WTC11 (cell line): ENCODE results near the gene SLC13A4. TPM values are rescaled to one million over a fixed set of nuclear protein-coding genes. Genes with fewer than 3 reads are reported as not detected.
A peak's percentile ranks its signal among the peaks of the same experiment; 100 is the strongest.

Source experiments
- ATAC-seq: fragments of 200-7000 bp; cut with Tn5 transposase; 2 replicates; pipeline ENCODE4 v1.10.0; 2021; ENCODE audit warnings: mild to moderate bottlenecking, moderate library complexity
- CTCF ChIA-PET: fragments of 300-600 bp; sonication (Branson Sonifier 250); formaldehyde crosslinking; loops from one replicate; lab custom pipeline; 2021; ENCODE audit warnings: antibody characterized with exemption; lab: Charles Lee
- POLR2A ChIA-PET: fragments of 350-600 bp; sonication (Branson Sonifier 250); formaldehyde crosslinking; loops from one replicate; lab custom pipeline; 2021; ENCODE audit warnings: antibody characterized with exemption; lab: Charles Lee
- DNase-seq: peaks from one replicate; pipeline ENCODE4 v3.0.0; 2021; ENCODE audit warnings: low spot score
- H3K27ac Mint-ChIP-seq: 2 replicates; pipeline ENCODE4 v1.8.0; 2021; ENCODE audit warnings: mixed read lengths
- H3K27me3 Mint-ChIP-seq: 2 replicates; pipeline ENCODE4 v1.8.0; 2021; ENCODE audit warnings: low read depth, mild to moderate bottlenecking, moderate library complexity, mixed read lengths
- H3K36me3 Mint-ChIP-seq: 2 replicates; pipeline ENCODE4 v1.8.0; 2021; ENCODE audit warnings: mixed read lengths
- H3K4me1 Mint-ChIP-seq: 2 replicates; pipeline ENCODE4 v1.8.0; 2022; ENCODE audit warnings: mixed read lengths
- H3K4me3 Mint-ChIP-seq: 2 replicates; pipeline ENCODE4 v1.8.0; 2021; ENCODE audit warnings: mild to moderate bottlenecking, moderate library complexity, mixed read lengths
- H3K9me3 Mint-ChIP-seq: 2 replicates; pipeline ENCODE4 v1.8.0; 2021; ENCODE audit warnings: mixed read lengths
- ATF6 ChIP-seq: sonication (generic); formaldehyde crosslinking; IDR thresholded peaks from 2 replicates; pipeline ENCODE4 v1.8.1; 2023; ENCODE audit warnings: mild to moderate bottlenecking, missing genetic modification reagents
- CREB1 ChIP-seq: sonication (generic); formaldehyde crosslinking; IDR thresholded peaks from 2 replicates; pipeline ENCODE4 v1.8.0; 2023; ENCODE audit warnings: mild to moderate bottlenecking, missing genetic modification reagents
- ETV6 ChIP-seq: sonication (generic); formaldehyde crosslinking; IDR thresholded peaks from 2 replicates; pipeline ENCODE4 v1.8.1; 2022; ENCODE audit warnings: mild to moderate bottlenecking, missing genetic modification reagents
- FOXK1 ChIP-seq: sonication (generic); formaldehyde crosslinking; IDR thresholded peaks from 2 replicates; pipeline ENCODE4 v1.8.0; 2022; ENCODE audit warnings: mild to moderate bottlenecking, moderate library complexity, missing genetic modification reagents
- FOXP4 ChIP-seq: sonication (generic); formaldehyde crosslinking; IDR thresholded peaks from 2 replicates; pipeline ENCODE4 v1.8.0; 2022; ENCODE audit warnings: mild to moderate bottlenecking, missing genetic modification reagents
- GRHL2 ChIP-seq: fragments of 250-450 bp; sonication (Bioruptor Pico); IDR thresholded peaks from 2 replicates; pipeline ENCODE4 v1.8.0; 2022; ENCODE audit warnings: mild to moderate bottlenecking, moderate library complexity; ENCODE audit not compliant: insufficient replicate concordance, severe bottlenecking
- GTF2I ChIP-seq: fragments of 250-450 bp; sonication (Bioruptor Pico); conservative IDR thresholded peaks from 2 replicates; pipeline ENCODE4 v1.4.0; 2021; ENCODE audit warnings: mild to moderate bottlenecking
- IRF1 ChIP-seq: sonication (generic); formaldehyde crosslinking; IDR thresholded peaks from 2 replicates; pipeline ENCODE4 v1.8.0; 2023; ENCODE audit warnings: missing genetic modification reagents
- MAX ChIP-seq: sonication (generic); formaldehyde crosslinking; IDR thresholded peaks from 2 replicates; pipeline ENCODE4 v1.8.0; 2022; ENCODE audit warnings: mild to moderate bottlenecking, missing genetic modification reagents
- TEAD4 ChIP-seq: sonication (generic); formaldehyde crosslinking; IDR thresholded peaks from 2 replicates; pipeline ENCODE4 v1.8.0; 2022; ENCODE audit warnings: mild to moderate bottlenecking, missing genetic modification reagents
- ZNF121 ChIP-seq: sonication (generic); formaldehyde crosslinking; IDR thresholded peaks from 2 replicates; pipeline ENCODE4 v1.8.0; 2023; ENCODE audit warnings: missing genetic modification reagents
- ZNF138 ChIP-seq: sonication (generic); formaldehyde crosslinking; conservative IDR thresholded peaks from 2 replicates; pipeline ENCODE4 v1.8.1; 2022; ENCODE audit warnings: mild to moderate bottlenecking, moderate library complexity, missing genetic modification reagents
- ZNF263 ChIP-seq: sonication (generic); formaldehyde crosslinking; IDR thresholded peaks from 2 replicates; pipeline ENCODE4 v1.8.1; 2022; ENCODE audit warnings: low read depth, mild to moderate bottlenecking, moderate library complexity, missing genetic modification reagents
- ZNF416 ChIP-seq: fragments of 250-450 bp; sonication (Bioruptor Pico); IDR thresholded peaks from 2 replicates; pipeline ENCODE4 v1.9.0; 2021; ENCODE audit warnings: mild to moderate bottlenecking, inconsistent platforms
- ZSCAN18 ChIP-seq: fragments of 250-450 bp; sonication (Bioruptor Pico); IDR thresholded peaks from 2 replicates; pipeline ENCODE4 v2.1.2; 2022; ENCODE audit warnings: mild to moderate bottlenecking, moderate library complexity
- total RNA-seq: library from RNA; stranded (reverse); gene quantifications from 3 replicates; pipeline ENCODE4 v1.2.3, GENCODE V29; 2021
- TF ChIP-seq, protein P1 (sequence below): sonication (generic); formaldehyde crosslinking; IDR thresholded peaks from 2 replicates; pipeline ENCODE4 v1.8.1; 2022; ENCODE audit warnings: low read depth, mild to moderate bottlenecking, moderate library complexity, missing genetic modification reagents, borderline replicate concordance

Gene SLC13A4
- total RNA-seq, 1 experiment from 2014 or later: 1.6 TPM

DNA sequence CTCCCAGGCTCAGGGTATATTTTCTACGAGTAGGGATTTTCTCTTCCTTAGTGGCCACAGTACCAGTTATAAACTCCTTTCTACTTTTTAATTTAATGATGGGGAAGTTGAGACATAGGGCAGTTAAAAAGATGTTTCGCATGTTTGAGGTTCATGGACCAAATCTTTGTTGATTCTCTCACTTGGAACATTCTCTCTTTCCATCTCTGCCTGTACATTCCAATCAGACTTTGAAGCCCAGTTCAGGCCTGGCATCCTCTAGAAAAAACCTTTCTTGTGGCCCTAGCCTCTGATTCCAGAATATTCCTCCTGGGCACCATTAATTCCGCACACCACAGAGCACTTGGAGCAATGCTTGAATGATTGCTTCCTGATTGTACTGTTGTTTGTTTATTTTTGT lies 18.5 kb downstream of the SLC13A4 start:
- ATAC-seq: no peak
- Mint-ChIP-seq H3K9me3 (no peaks in the 10 kb centered on the region), H3K36me3 (no peaks in the 10 kb centered on the region), H3K27ac (no peak overlapping the region), H3K4me1 (peaks cover 22% of the 10 kb centered on the region), H3K4me3 (no peak overlapping the region), H3K27me3 (no peaks in the 10 kb centered on the region)
- DNase-seq: no peak
- TF ChIP-seq TEAD4 (no peak), ZNF263 (CRISPR knock-in tag) (no peak), FOXK1 (CRISPR knock-in tag) (no peak), FOXP4 (CRISPR knock-in tag) (no peak), ZNF121 (no peak), MAX (CRISPR knock-in tag) (no peak), ATF6 (CRISPR knock-in tag) (no peak), ETV6 (CRISPR knock-in tag) (no peak), IRF1 (CRISPR knock-in tag) (no peak), ZNF416 (no peak), GRHL2 (CRISPR knock-in tag) (no peak), CREB1 (CRISPR knock-in tag) (no peak), ZNF138 (CRISPR knock-in tag) (no peak)
- TF ChIP-seq, protein P1, sequence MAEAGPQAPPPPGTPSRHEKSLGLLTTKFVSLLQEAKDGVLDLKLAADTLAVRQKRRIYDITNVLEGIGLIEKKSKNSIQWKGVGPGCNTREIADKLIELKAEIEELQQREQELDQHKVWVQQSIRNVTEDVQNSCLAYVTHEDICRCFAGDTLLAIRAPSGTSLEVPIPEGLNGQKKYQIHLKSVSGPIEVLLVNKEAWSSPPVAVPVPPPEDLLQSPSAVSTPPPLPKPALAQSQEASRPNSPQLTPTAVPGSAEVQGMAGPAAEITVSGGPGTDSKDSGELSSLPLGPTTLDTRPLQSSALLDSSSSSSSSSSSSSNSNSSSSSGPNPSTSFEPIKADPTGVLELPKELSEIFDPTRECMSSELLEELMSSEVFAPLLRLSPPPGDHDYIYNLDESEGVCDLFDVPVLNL: no peak
- ChIA-PET POLR2A (no interaction called here), CTCF (interaction anchor here (1.4 to 2.4 kb wide), 3 partner anchors 11 to 435 kb away, joined by 3 to 15 read pairs (median 8); no protein-coding TSS in a partner anchor)

GRCh38 chr7:135708041-135708440 lies 19.9 kb downstream of the SLC13A4 start:
- ATAC-seq (peak; percentile 21), DNase-seq (peak; percentile 46)
- POLR2A ChIA-PET: no interaction called here
- peaks cover 15% of the 10 kb centered on the region for H3K4me1 Mint-ChIP-seq
- no peaks in the 10 kb centered on the region for H3K27me3 Mint-ChIP-seq
- TF ChIP-seq ZSCAN18 (CRISPR knock-in tag) (no peak), GTF2I (CRISPR knock-in tag) (no peak)
- H3K9me3 Mint-ChIP-seq: no peaks in the 10 kb centered on the region
- H3K4me3 Mint-ChIP-seq: no peak overlapping the region
- H3K27ac Mint-ChIP-seq: no peak overlapping the region
- CTCF ChIA-PET: interaction anchor here (1.0 to 1.4 kb wide), 2 partner anchors 9 to 20 kb away, joined by 3 read pairs; partner anchors contain the start of gene SLC13A4
- no peaks in the 10 kb centered on the region for H3K36me3 Mint-ChIP-seq
